H1 (cell line): Measurements from ENCODE around the gene FAM174A. TPM values are rescaled to one million over a fixed set of nuclear protein-coding genes. Genes with fewer than 3 reads are reported as not detected.

ENCODE experiments used
- CTCF ChIA-PET: fragments of 300-600 bp; sonication (Branson Sonifier 250); formaldehyde crosslinking; loops from one replicate; lab custom pipeline; 2021; ENCODE audit not compliant: partially characterized antibody; lab: Charles Lee
- POLR2A ChIA-PET: fragments of 300-600 bp; sonication (Branson Sonifier 250); formaldehyde crosslinking; loops from one replicate; lab custom pipeline; 2021; ENCODE audit warnings: inconsistent platforms; ENCODE audit not compliant: partially characterized antibody; lab: Charles Lee
- DNase-seq, 2 experiments: peaks; one replicate each; pipeline versions ENCODE4 v3.0.0 to v3.0.0-alpha.2; 2010 to 2022; ENCODE audit warnings: low spot score in 2 of 2, low read depth in 1 of 2, mixed read lengths in 1 of 2
- FAIRE-seq: peaks from 2 replicates; lab custom pipeline; 2011; peaks lifted over from hg19 to GRCh38; lab: Jason Lieb, UNC
- H2AFZ ChIP-seq: 2 replicates; pipeline ENCODE4 v1.8.1; 2012; ENCODE audit warnings: low read length, inconsistent platforms
- H2AK5ac ChIP-seq: 2 replicates; pipeline ENCODE4 v1.6.1; 2013; ENCODE audit warnings: low read depth, low read length
- H2BK120ac ChIP-seq: replicated peaks from 2 replicates; pipeline ENCODE3; 2013; ENCODE audit warnings: low read depth, low read length, inconsistent platforms
- H2BK12ac ChIP-seq: 2 replicates; pipeline ENCODE4 v1.6.1; 2013; ENCODE audit warnings: low read depth, low read length
- H2BK15ac ChIP-seq: 2 replicates; pipeline ENCODE4 v1.6.1; 2013; ENCODE audit warnings: low read length
- H2BK20ac ChIP-seq: 2 replicates; pipeline ENCODE4 v1.6.1; 2013; ENCODE audit warnings: low read length
- H2BK5ac ChIP-seq: 2 replicates; pipeline ENCODE4 v1.6.1; 2013; ENCODE audit warnings: low read depth, low read length
- H3K14ac ChIP-seq: 2 replicates; pipeline ENCODE4 v1.6.1; 2013; ENCODE audit warnings: inconsistent platforms; ENCODE audit not compliant: insufficient read length
- H3K18ac ChIP-seq: 2 replicates; pipeline ENCODE4 v1.6.1; 2013; ENCODE audit warnings: low read length; ENCODE audit errors: extremely low read depth
- H3K23ac ChIP-seq: 2 replicates; pipeline ENCODE4 v1.6.1; 2013; ENCODE audit warnings: inconsistent platforms; ENCODE audit not compliant: insufficient read length
- H3K23me2 ChIP-seq: 2 replicates; pipeline ENCODE4 v1.6.1; 2013; ENCODE audit warnings: low read depth, low read length
- H3K27ac ChIP-seq: 2 replicates; pipeline ENCODE4 v1.6.1; 2011; ENCODE audit warnings: low read depth, low read length, inconsistent platforms
- H3K27me3 ChIP-seq, 4 experiments: replicated peaks in 1 of 4; 1 replicate in 1 of 4; 2 replicates in 3 of 4; pipeline versions ENCODE4 v1.6.1 to v1.8.1; 2011 to 2013; ENCODE audit warnings: low read length in 3 of 4, mild to moderate bottlenecking in 3 of 4, inconsistent platforms in 2 of 4, mixed read lengths in 2 of 4, moderate library complexity in 1 of 4; ENCODE audit not compliant: control insufficient read depth in 3 of 4, insufficient read depth in 3 of 4; ENCODE audit errors: extremely low read depth in 1 of 4
- H3K36me3 ChIP-seq, 4 experiments: 2 replicates each; pipeline versions ENCODE4 v1.6.1 to v1.8.1; 2011 to 2013; ENCODE audit warnings: mild to moderate bottlenecking in 4 of 4, low read length in 3 of 4, moderate library complexity in 2 of 4, control low read depth in 1 of 4, inconsistent platforms in 1 of 4; ENCODE audit not compliant: insufficient read depth in 4 of 4, control insufficient read depth in 2 of 4
- H3K4ac ChIP-seq: replicated peaks from 2 replicates; pipeline ENCODE3; 2013; ENCODE audit warnings: low read length, low read depth, mixed read lengths, inconsistent platforms; ENCODE audit not compliant: insufficient read length
- H3K4me1 ChIP-seq, 4 experiments: replicated peaks in 1 of 4; 1 replicate in 1 of 4; 2 replicates in 3 of 4; pipeline versions ENCODE4 v1.6.1 to v1.8.1; 2011 to 2013; ENCODE audit warnings: low read length in 3 of 4, inconsistent platforms in 2 of 4, mixed read lengths in 1 of 4; ENCODE audit not compliant: insufficient read depth in 4 of 4, control insufficient read depth in 3 of 4
- H3K4me2 ChIP-seq, 2 experiments: 2 replicates each; pipeline versions ENCODE4 v1.6.1 to v1.8.1; 2011 to 2013; ENCODE audit warnings: low read depth in 2 of 2, low read length in 2 of 2, control low read depth in 1 of 2, inconsistent platforms in 1 of 2, mild to moderate bottlenecking in 1 of 2; ENCODE audit not compliant: insufficient read depth in 1 of 2
- H3K4me3 ChIP-seq, 4 experiments: fragments of 200-600, 300-600 bp in 1 of 4; sonication (generic), shearing (Covaris generic), sonication (Bioruptor Twin) in 1 of 4; 2 replicates each; pipeline versions ENCODE4 v1.5.1 to v1.8.1; 2011 to 2016; ENCODE audit warnings: low read length in 4 of 4, low read depth in 3 of 4, control low read depth in 2 of 4, inconsistent platforms in 2 of 4, mild to moderate bottlenecking in 2 of 4, mixed read lengths in 1 of 4, moderate library complexity in 1 of 4; ENCODE audit not compliant: insufficient read depth in 2 of 4; ENCODE audit errors: extremely low read depth in 1 of 4
- H3K56ac ChIP-seq: replicated peaks from 2 replicates; pipeline ENCODE3; 2013; ENCODE audit warnings: low read depth, mild to moderate bottlenecking, mixed read lengths, low read length, inconsistent platforms; ENCODE audit not compliant: insufficient read length
- H3K79me1 ChIP-seq: 2 replicates; pipeline ENCODE4 v1.6.1; 2013; ENCODE audit warnings: low read depth, low read length, control low read depth
- H3K79me2 ChIP-seq, 2 experiments: 2 replicates each; pipeline versions ENCODE4 v1.6.1 to v1.8.1; 2012 to 2013; ENCODE audit warnings: low read length in 2 of 2, mild to moderate bottlenecking in 2 of 2, inconsistent platforms in 1 of 2; ENCODE audit not compliant: insufficient read depth in 2 of 2, control insufficient read depth in 1 of 2
- H3K9ac ChIP-seq, 4 experiments: replicated peaks in 1 of 4; 1 replicate in 1 of 4; 2 replicates in 3 of 4; pipeline versions ENCODE4 v1.6.1 to v1.8.1; 2011 to 2013; ENCODE audit warnings: low read depth in 3 of 4, low read length in 3 of 4, control low read depth in 2 of 4, mild to moderate bottlenecking in 2 of 4, moderate library complexity in 2 of 4, inconsistent platforms in 1 of 4; ENCODE audit errors: extremely low read depth in 1 of 4
- H3K9me3 ChIP-seq, 2 experiments: 2 replicates each; pipeline versions ENCODE4 v1.6.1 to v1.8.1; 2012 to 2013; ENCODE audit warnings: mild to moderate bottlenecking in 2 of 2, moderate library complexity in 2 of 2, control low read depth in 1 of 2, inconsistent platforms in 1 of 2, low read depth in 1 of 2, low read length in 1 of 2, mixed read lengths in 1 of 2; ENCODE audit not compliant: insufficient read depth in 2 of 2
- H4K20me1 ChIP-seq, 2 experiments: replicated peaks in 1 of 2; 2 replicates each; pipeline versions ENCODE3 to v1.8.1; 2011 to 2013; ENCODE audit warnings: inconsistent platforms in 2 of 2, low read length in 2 of 2, mild to moderate bottlenecking in 1 of 2; ENCODE audit not compliant: insufficient read depth in 2 of 2, control insufficient read depth in 1 of 2
- H4K5ac ChIP-seq: 2 replicates; pipeline ENCODE4 v1.6.1; 2013; ENCODE audit warnings: low read length, low read depth, mixed read lengths, inconsistent platforms; ENCODE audit not compliant: insufficient read length
- H4K8ac ChIP-seq: 2 replicates; pipeline ENCODE4 v1.8.0; 2013; ENCODE audit warnings: mild to moderate bottlenecking, moderate library complexity, low read length, inconsistent platforms; ENCODE audit not compliant: insufficient read depth; ENCODE audit errors: extremely low read depth
- H4K91ac ChIP-seq: replicated peaks from 2 replicates; pipeline ENCODE3; 2013; ENCODE audit warnings: low read length, mixed read lengths, inconsistent platforms; ENCODE audit not compliant: insufficient read length
- BCL11A ChIP-seq, 2 experiments: IDR thresholded peaks; one replicate each; pipeline ENCODE4 v1.6.1; 2011; ENCODE audit warnings: low read depth in 2 of 2, low read length in 2 of 2, mild to moderate bottlenecking in 2 of 2
- CBX8 ChIP-seq: fragments of 300-800, 300-1000 bp; sonication (generic); IDR thresholded peaks from 2 replicates; pipeline ENCODE4 v1.7.1; 2016; ENCODE audit warnings: low read depth, low read length, borderline replicate concordance
- JUN ChIP-seq: IDR thresholded peaks from 2 replicates; pipeline ENCODE4 v1.6.1; 2011; ENCODE audit warnings: low read depth, mild to moderate bottlenecking, improper control_type of control experiment, low read length
- KDM5A ChIP-seq: fragments of 200-600 bp; IDR thresholded peaks from 2 replicates; pipeline ENCODE4 v1.7.1; 2012; ENCODE audit warnings: mild to moderate bottlenecking, low read length, inconsistent platforms, mixed read lengths
- NANOG ChIP-seq: IDR thresholded peaks from 2 replicates; pipeline ENCODE4 v1.6.1; 2011; ENCODE audit warnings: low read length, low read depth, mild to moderate bottlenecking, inconsistent platforms; ENCODE audit not compliant: insufficient read depth, poor library complexity, severe bottlenecking
- NRF1 ChIP-seq: IDR thresholded peaks from 2 replicates; pipeline ENCODE4 v1.6.1; 2011; ENCODE audit warnings: mild to moderate bottlenecking, low read depth, low read length, improper control_type of control experiment
- RXRA ChIP-seq: IDR thresholded peaks from 2 replicates; pipeline ENCODE4 v1.6.1; 2011; ENCODE audit warnings: low read depth, mild to moderate bottlenecking, low read length, moderate library complexity; ENCODE audit not compliant: insufficient read depth
- SIX5 ChIP-seq: IDR thresholded peaks from 2 replicates; pipeline ENCODE4 v1.6.1; 2011; ENCODE audit warnings: mild to moderate bottlenecking, low read depth, low read length
- TBP ChIP-seq: IDR thresholded peaks from 2 replicates; pipeline ENCODE4 v1.6.1; 2011; ENCODE audit warnings: low read depth, low read length, improper control_type of control experiment
- TCF12 ChIP-seq: IDR thresholded peaks from 2 replicates; pipeline ENCODE4 v1.6.1; 2011; ENCODE audit warnings: low read depth, mild to moderate bottlenecking, low read length
- ZNF274 ChIP-seq: IDR thresholded peaks from 2 replicates; pipeline ENCODE4 v1.7.0; 2012; ENCODE audit warnings: low read length, borderline replicate concordance; ENCODE audit errors: extremely low read depth
- whole genome bisulfite sequencing, 2 experiments: shearing (Covaris generic) in 1 of 2; methylation state at CpG; one replicate each; pipeline versions ENCODE4 v1.1.6 to v1.1.7; 2013 to 2015; ENCODE audit warnings: low lambda C conversion rate in 2 of 2, mixed read lengths in 2 of 2, inconsistent platforms in 1 of 2, low coverage in 1 of 2, missing lambda C conversion rate in 1 of 2; ENCODE audit not compliant: insufficient replicate concordance in 2 of 2, insufficient coverage in 1 of 2, insufficient read length in 1 of 2; ENCODE audit errors: extremely low coverage in 1 of 2, missing lambda C conversion rate in 1 of 2; 5-methylcytosine and 5-hydroxymethylcytosine counted together
- polyA plus RNA-seq, 7 experiments: library from polyadenylated mRNA; depleted of rRNA in 3 of 7; stranded (reverse) in 5 of 7; unstranded in 2 of 7; fragments of >200 nt in 5 of 7; fragments of 200-250 nt in 2 of 7; gene quantifications; 1 replicate in 5 of 7; 2 replicates in 1 of 7; 4 replicates in 1 of 7; pipeline versions ENCODE4 v1.2.1 to v1.2.3, GENCODE V29; 2011 to 2013; ENCODE audit warnings: missing spikeins in 2 of 7, mixed read lengths in 2 of 7
- total RNA-seq: library from RNA; stranded (reverse); fragmentation: NEBNext Ultra II Directional; extraction: Animal tissue kit (Norgen Biotek cat#: 25700); gene quantifications from 2 replicates; pipeline ENCODE4 v1.2.1, GENCODE V29; 2021
- TF ChIP-seq, protein P1 (sequence below): IDR thresholded peaks from 2 replicates; pipeline ENCODE4 v1.6.1; 2012; ENCODE audit warnings: inconsistent platforms

The FAM174A gene
- total and polyA plus RNA-seq, 2 of the 8 experiments (the other 6 are each of a cell fraction or from before 2014, with no cell fraction given): 3.9 to 5.3 TPM

DNA sequence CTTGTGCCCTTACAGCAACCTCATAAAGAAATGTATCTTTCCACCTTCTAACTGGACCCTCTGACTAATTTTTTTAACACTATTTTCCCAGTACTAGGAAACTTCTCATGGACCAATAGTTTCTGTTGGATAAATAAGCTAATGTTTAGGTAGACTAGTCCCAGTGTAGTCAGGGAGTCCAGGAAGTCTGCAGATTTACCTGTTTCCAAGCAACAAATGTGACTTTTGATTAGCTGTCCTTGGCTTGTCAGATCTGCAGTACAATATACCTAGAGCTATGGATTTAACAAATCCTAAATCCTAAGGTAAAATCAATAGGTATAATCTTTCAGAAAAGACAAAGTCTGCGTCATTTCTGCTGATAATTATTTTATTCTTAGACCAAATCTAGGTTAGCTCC lies 55.7 kb downstream of the FAM174A start:
- no peak overlapping the region for H3K56ac ChIP-seq
- no peaks in the 10 kb centered on the region for H3K79me1 ChIP-seq
- no peak overlapping the region for H4K91ac ChIP-seq
- no peak for DNase-seq
- no peak overlapping the region for H3K14ac ChIP-seq
- no peaks in the 10 kb centered on the region for H3K4me1 ChIP-seq
- no peaks in the 10 kb centered on the region for H3K79me2 ChIP-seq
- no peaks in the 10 kb centered on the region for H4K20me1 ChIP-seq
- H3K4me3 ChIP-seq: no peak overlapping the region
- H3K23me2 ChIP-seq: no peaks in the 10 kb centered on the region
- H2BK120ac ChIP-seq: no peak overlapping the region
- no peak overlapping the region for H4K8ac ChIP-seq
- H3K4ac ChIP-seq: no peak overlapping the region
- H2BK12ac ChIP-seq: no peak overlapping the region
- no peak overlapping the region for H4K5ac ChIP-seq
- H3K4me2 ChIP-seq: no peak overlapping the region
- no peak overlapping the region for H2BK15ac ChIP-seq
- no peak overlapping the region for H3K9ac ChIP-seq
- POLR2A ChIA-PET: interaction anchor here (1.0 kb wide), 1 partner anchor 56 kb away, joined by 3 read pairs; no protein-coding TSS in a partner anchor
- no peak overlapping the region for H2AK5ac ChIP-seq
- no peak overlapping the region for H3K27ac ChIP-seq
- no peak overlapping the region for H2BK20ac ChIP-seq
- no peak overlapping the region for H3K23ac ChIP-seq
- H3K36me3 ChIP-seq: no peaks in the 10 kb centered on the region
- no peak overlapping the region for H2BK5ac ChIP-seq
- WGBS, 2 experiments: 92% methylated on average over 1 of the region's 1 CpG; no CpG with 5 or more reads in 1 of the 2 experiments
- TF ChIP-seq, protein P1, sequence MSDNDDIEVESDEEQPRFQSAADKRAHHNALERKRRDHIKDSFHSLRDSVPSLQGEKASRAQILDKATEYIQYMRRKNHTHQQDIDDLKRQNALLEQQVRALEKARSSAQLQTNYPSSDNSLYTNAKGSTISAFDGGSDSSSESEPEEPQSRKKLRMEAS: no peak
- TF ChIP-seq SIX5 (no peak), BCL11A (IDR thresholded peaks at IDR 0.05; ENCODE audit: low read depth in 2 of 2, low read length in 2 of 2) (no peak), CBX8 (no peak), ZNF274 (no peak), RXRA (no peak), NANOG (no peak), KDM5A (no peak), TCF12 (no peak), JUN (no peak), TBP (no peak), NRF1 (no peak)
- TF ChIP-seq, all 59 proteins: peak for 0
- no peak for FAIRE-seq
- no peaks in the 10 kb centered on the region for H3K27me3 ChIP-seq
- no peak overlapping the region for H3K18ac ChIP-seq
- CTCF ChIA-PET: interaction anchor here (0.9 to 1.1 kb wide), 3 partner anchors 8 to 70 kb away, joined by 3 to 4 read pairs (median 3); no protein-coding TSS in a partner anchor
- H3K9me3 ChIP-seq: no peaks in the 10 kb centered on the region
- no peak overlapping the region for H2AFZ ChIP-seq
